ENCODE data around the gene NELFCD.
"Not testable (repeated sequence)": the region's sequence is repeated elsewhere in the genome, so short reads cannot be mapped to it uniquely, and the experiment has no call there.

Gene NELFCD

GRCh38 chr20:58973866-58974265 lies 7.2 kb upstream of the NELFCD start:
- no peak for DNase-seq

GRCh38 chr20:58975353-58975752 lies 5.7 kb upstream of the NELFCD start:
- DNase-seq: no peak

GRCh38 chr20:58976061-58976730 lies 4.9 kb upstream of the NELFCD start:
- no peak for DNase-seq

GRCh38 chr20:58978351-58979190 lies 2.5 kb upstream of the NELFCD start:
- DNase-seq: no peak

GRCh38 chr20:58981628-58982364 lies 740 bp downstream of the NELFCD start:
- DNase-seq: no peak

- no peak for DNase-seq
Measured at GRCh38 chr20:58982406-58983114, 1.5 kb downstream of the NELFCD start.

- DNase-seq: not testable (repeated sequence)
Measured at GRCh38 chr20:58983115-58983468, 2.0 kb downstream of the NELFCD start.

GRCh38 chr20:58984691-58985090 lies 3.6 kb downstream of the NELFCD start:
- no peak for DNase-seq

- no peak for DNase-seq
Measured at GRCh38 chr20:58985656-58986055, 4.6 kb downstream of the NELFCD start.

GRCh38 chr20:58986286-58986967 lies 5.4 kb downstream of the NELFCD start:
- no peak for DNase-seq

GRCh38 chr20:58986968-58987517 lies 6.0 kb downstream of the NELFCD start:
- DNase-seq: no peak

- no peak for DNase-seq
Measured at GRCh38 chr20:58987790-58988564, 6.9 kb downstream of the NELFCD start.

GRCh38 chr20:58988565-58988882 lies 7.5 kb downstream of the NELFCD start:
- no peak for DNase-seq

GRCh38 chr20:58989196-58989595 lies 8.1 kb downstream of the NELFCD start:
- DNase-seq: no peak

GRCh38 chr20:58990651-58991445 lies 9.8 kb downstream of the NELFCD start:
- no peak for DNase-seq

GRCh38 chr20:58991715-58992114 lies 10.7 kb downstream of the NELFCD start:
- DNase-seq: no peak

- no peak for DNase-seq
Measured at GRCh38 chr20:58992911-58993310, 11.9 kb downstream of the NELFCD start.

- DNase-seq: no peak
Measured at GRCh38 chr20:58993332-58994248, 12.5 kb downstream of the NELFCD start.

- no peak for DNase-seq
Measured at GRCh38 chr20:58994390-58995159, 13.5 kb downstream of the NELFCD start.

Measured in stimulated activated CD4-positive, alpha-beta T cell treated with anti-CD3 and anti-CD28 coated beads, Interleukin-2, amount 100 ng/mL, for 48 hours (primary cell).